Measurements from ENCODE around the gene SLC6A11.

The SLC6A11 gene
- 0 reads per million in 9 experiments for total RNA-seq

DNA sequence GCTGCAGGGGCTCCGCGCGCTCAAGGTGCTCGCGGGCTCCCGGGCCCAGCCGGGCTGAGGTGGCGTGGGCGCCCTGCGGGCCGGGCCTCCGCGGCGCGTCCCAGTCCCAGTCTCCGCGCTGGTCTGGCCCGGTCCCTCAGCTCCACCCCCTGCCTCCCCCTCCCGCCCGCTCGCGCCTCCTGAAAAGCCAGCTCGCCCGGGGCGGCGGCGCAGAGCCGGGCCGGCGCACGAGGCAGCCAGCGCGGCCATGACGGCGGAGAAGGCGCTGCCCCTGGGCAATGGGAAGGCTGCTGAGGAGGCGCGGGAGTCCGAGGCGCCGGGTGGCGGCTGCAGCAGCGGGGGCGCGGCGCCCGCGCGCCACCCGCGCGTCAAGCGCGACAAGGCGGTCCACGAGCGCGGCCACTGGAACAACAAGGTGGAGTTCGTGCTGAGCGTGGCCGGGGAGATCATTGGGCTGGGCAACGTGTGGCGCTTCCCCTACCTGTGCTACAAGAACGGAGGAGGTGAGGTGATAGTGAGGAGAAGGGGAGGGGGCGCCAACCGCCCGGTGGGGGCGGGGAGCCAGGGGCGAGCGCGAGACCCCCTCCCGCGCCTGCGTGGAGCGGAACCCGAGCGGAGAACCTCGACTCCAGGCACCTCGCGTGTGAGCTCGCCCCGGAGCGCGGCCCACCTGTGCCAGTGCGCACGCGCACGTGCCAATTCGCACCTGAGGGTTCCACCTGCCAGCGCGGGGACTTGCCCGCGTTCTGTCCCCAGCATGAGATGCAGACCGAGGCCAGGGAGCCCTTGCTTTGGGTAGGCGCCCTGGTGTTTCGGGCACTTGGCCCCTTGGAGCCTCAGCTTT, at the start of gene SLC6A11:
Gene SLC6A11, plus strand, starts transcription at position 210 of the 844 bp plus-strand sequence. Its CDS starts 38 bp downstream, at position 248.
- no peaks in the 10 kb centered on the region for H3K36me3 Mint-ChIP-seq (ENCODE audit: insufficient read depth)
- DNase-seq (no peak), ATAC-seq (replicated peaks) (no peak)
- no peaks in the 10 kb centered on the region for H3K9me3 Mint-ChIP-seq
- H3K27ac Mint-ChIP-seq, result no peak within 1 kb of the TSS
- peaks cover 22 to 63% of the 10 kb centered on the region in 2 donors for H3K27me3 Mint-ChIP-seq
- H3K4me3 Mint-ChIP-seq, result no peak within 1 kb of the TSS
- H3K4me1 Mint-ChIP-seq (ENCODE audit: low read depth in 2 of 2), result no peaks in the 10 kb centered on the region

DNA sequence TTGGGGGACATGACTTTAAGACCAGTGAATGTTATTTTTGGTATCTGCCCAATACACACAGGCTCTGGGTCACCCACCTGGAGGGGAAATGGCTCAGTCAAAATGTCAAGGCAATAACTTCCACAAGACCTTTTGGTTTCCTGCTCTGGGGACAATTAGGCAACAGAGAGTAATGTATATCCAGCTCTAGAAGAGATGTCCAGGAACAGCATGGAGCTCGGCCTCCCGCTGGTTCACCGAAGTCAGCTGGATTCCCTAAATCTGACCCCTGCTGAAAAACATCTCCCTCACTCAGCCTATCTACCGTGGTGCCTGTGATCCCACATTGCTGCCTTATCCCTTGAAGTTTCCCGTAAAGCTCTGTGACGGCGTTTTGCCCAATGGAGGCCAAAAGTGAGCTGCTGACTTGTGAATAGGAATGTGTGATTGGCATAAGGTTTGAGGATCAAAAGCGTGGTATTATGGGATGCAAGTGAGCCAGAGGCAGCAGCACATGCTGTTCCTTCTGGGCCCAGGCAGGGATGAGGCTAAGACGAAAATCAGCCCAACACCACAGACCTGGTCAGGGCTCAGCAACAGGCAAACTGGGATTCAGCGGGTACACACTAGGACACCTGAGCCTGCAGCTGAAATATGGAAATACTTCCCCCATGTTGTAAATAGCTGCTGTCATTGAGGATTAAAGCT, 47.2 kb upstream of the SLC6A11 start:
- no peaks in the 10 kb centered on the region for H3K9me3 Mint-ChIP-seq
- no peak overlapping the region for H3K27ac Mint-ChIP-seq
- no peak for ATAC-seq (replicated peaks)
- no peaks in the 10 kb centered on the region for H3K36me3 Mint-ChIP-seq (ENCODE audit: insufficient read depth)
- peaks cover 50 to 90% of the 10 kb centered on the region in 2 donors for H3K27me3 Mint-ChIP-seq
- DNase-seq, result no peak
- no peaks in the 10 kb centered on the region for H3K4me1 Mint-ChIP-seq (ENCODE audit: low read depth in 2 of 2)
- no peak overlapping the region for H3K4me3 Mint-ChIP-seq

DNA sequence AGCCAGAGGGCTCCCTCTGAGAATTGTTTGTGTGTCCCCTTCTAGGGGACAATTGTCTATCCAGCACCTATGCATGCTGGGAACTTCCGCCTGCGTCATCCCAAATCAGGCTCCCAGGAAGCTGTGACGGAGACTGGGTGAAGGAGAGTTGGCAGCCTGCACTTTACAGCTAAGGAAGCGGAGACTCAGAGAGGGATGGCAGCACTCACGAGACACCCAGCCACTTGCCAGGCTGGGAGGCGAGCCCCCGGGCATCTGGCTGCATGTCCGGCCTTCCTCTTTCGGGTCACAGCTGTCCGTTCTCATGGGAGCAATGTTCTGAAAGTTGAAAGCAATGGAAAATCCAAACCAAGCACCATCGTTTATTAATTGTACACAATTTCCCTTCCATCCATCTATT, 45.5 kb upstream of the SLC6A11 start:
- no peaks in the 10 kb centered on the region for H3K36me3 Mint-ChIP-seq (ENCODE audit: insufficient read depth)
- ATAC-seq (replicated peaks), result no peak
- peaks cover 44 to 90% of the 10 kb centered on the region in 2 donors for H3K27me3 Mint-ChIP-seq
- H3K9me3 Mint-ChIP-seq, result no peaks in the 10 kb centered on the region
- H3K4me1 Mint-ChIP-seq (ENCODE audit: low read depth in 2 of 2), result no peaks in the 10 kb centered on the region
- no peak overlapping the region for H3K27ac Mint-ChIP-seq
- no peak for DNase-seq
- H3K4me3 Mint-ChIP-seq, result no peak overlapping the region

DNA sequence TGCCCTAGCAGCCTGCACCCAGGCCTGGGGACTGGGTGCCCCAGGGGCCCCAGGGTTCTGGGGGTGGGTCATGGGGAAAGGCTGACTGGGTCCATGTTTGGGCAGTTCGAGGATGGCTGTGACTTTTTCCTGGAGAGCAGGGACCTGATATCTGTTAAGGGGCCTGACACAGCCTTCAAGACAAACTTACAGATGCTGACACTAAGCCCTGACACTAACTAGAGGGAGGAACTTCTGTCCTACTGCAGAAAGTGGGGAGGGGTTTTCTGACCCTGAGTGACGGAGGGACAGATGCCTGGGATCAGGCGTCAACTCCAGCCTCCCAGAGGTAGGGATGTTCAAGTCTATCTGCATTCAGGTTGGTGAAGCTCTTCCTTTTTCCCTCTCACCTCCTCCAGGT, 45.0 kb upstream of the SLC6A11 start:
- H3K4me1 Mint-ChIP-seq (ENCODE audit: low read depth in 2 of 2), result no peaks in the 10 kb centered on the region
- H3K4me3 Mint-ChIP-seq, result no peak overlapping the region
- H3K36me3 Mint-ChIP-seq (ENCODE audit: insufficient read depth), result no peaks in the 10 kb centered on the region
- H3K27ac Mint-ChIP-seq, result no peak overlapping the region
- H3K27me3 Mint-ChIP-seq, result peaks cover 40 to 87% of the 10 kb centered on the region in 2 donors
- ATAC-seq (replicated peaks), result no peak
- DNase-seq, result no peak
- H3K9me3 Mint-ChIP-seq, result no peaks in the 10 kb centered on the region

DNA sequence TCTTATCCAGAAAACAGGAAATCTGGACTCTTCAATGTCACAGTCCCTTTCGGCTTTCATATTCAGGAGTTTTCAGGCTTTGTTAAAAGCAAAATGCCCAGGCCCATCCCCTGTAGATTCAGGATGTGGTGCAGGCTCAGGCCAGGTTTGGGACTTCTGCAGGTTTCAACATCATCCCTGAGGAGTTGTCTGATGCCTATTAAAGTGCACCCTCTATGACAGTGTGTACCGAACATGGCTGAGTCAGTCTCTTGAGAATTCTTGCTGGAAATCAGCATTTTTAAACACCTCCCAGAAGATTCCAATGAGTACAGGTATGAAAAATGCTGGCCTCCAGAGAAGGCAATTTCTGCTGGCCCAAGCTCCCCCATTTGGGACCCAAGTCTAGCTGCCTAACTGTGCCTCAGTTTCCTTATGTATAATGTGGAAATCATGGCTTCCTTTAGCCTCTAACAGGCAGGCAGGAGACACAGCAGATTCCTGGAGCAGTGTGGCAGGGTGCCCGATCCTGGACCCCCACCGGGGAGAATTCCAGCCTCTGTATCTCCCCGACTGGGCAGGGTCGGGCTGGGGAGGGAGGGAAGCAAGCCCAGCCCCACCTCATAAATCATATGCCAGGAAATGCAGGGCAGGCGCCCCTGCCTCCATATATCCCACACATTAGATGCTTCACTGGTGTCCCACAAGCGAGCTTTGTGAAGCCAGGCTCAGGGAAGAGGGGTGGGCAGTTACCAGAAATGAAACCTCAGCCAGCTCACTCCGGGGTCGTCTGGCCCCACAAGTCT, 44.4 kb upstream of the SLC6A11 start:
- ATAC-seq (replicated peaks) (no peak), DNase-seq (no peak)
- Mint-ChIP-seq H3K9me3 (no peaks in the 10 kb centered on the region), H3K4me3 (no peak overlapping the region), H3K36me3 (ENCODE audit: insufficient read depth) (no peaks in the 10 kb centered on the region), H3K27ac (no peak overlapping the region), H3K4me1 (ENCODE audit: low read depth in 2 of 2) (no peaks in the 10 kb centered on the region), H3K27me3 (peaks cover 37 to 80% of the 10 kb centered on the region in 2 donors)

DNA sequence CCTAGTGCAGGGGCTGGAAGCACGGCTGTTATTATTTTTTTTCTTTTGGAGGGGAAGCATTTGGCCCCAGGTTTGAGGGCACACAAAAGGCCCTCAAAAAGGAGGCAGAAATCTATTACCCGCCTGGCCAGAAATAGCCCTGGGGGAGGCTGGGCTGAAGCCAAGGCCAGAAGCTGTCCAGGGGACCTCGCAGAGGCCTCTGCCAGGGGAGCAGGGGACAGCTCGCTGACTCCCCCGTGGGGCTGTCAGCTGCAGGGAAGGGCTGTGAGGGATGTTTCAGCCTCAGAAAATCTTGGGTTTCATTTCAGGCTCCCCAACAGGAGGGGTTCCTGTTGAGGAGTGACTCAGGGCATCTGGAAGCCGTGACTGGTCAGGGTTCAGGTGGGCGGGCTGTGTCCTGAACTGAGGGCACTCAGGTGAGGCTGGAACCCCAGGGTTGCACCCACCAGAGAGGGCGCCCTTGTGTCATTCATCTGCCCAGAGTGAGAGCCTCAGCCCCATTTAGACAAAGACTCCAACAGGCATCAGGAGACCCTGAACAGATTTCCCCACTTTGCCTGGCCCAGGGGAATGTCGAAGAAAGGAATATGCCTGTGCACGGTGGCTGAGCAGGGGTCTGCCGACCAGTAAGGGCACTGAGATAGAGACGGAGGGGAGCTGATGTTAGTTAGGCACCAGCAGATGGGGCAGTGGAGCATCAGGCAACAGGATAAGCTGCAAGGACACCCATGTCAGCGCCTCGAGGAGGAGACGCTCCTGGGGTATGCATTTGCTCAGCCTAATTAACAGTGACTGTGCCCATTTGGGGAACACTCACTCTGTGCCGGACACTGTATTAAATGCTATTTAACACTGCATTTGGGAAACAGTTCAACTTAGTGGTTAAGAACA, 43.5 kb upstream of the SLC6A11 start:
- Mint-ChIP-seq H3K4me1 (ENCODE audit: low read depth in 2 of 2) (no peaks in the 10 kb centered on the region), H3K4me3 (no peak overlapping the region), H3K9me3 (no peaks in the 10 kb centered on the region), H3K27me3 (peaks cover 34 to 73% of the 10 kb centered on the region in 2 donors), H3K27ac (no peak overlapping the region), H3K36me3 (ENCODE audit: insufficient read depth) (no peaks in the 10 kb centered on the region)
- DNase-seq, result no peak
- no peak for ATAC-seq (replicated peaks)

DNA sequence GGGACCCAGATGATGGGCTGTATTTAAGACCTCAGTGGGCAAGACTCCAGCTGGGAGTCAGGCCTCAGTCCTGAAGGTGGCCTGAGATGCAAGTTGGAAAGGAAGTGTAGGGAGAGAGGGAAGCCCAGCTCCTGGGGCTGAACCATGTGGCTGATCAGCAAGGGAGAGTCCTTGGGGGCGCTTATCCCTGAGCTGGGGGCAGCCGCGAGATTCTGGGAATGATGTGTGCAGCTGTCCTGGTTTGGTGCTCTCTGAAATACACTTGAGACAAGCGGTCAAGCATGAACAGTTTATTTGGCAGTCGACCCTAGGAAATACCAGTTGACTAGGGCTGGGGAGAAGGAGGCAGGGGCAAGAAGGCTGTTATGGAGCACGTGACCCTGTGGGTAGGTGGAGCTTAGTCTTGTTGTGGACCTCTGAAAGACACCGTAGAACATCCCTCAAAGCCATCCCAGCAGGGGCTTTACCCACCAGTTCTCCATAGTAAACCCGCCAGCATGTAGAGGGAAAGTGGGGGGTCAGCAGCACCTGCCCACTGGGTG, 41.8 kb upstream of the SLC6A11 start:
- ATAC-seq (replicated peaks) (no peak), DNase-seq (no peak)
- Mint-ChIP-seq H3K27me3 (peaks cover 28 to 74% of the 10 kb centered on the region in 2 donors), H3K27ac (no peak overlapping the region), H3K9me3 (no peaks in the 10 kb centered on the region), H3K4me3 (no peak overlapping the region), H3K36me3 (ENCODE audit: insufficient read depth) (no peaks in the 10 kb centered on the region), H3K4me1 (ENCODE audit: low read depth in 2 of 2) (no peaks in the 10 kb centered on the region)

DNA sequence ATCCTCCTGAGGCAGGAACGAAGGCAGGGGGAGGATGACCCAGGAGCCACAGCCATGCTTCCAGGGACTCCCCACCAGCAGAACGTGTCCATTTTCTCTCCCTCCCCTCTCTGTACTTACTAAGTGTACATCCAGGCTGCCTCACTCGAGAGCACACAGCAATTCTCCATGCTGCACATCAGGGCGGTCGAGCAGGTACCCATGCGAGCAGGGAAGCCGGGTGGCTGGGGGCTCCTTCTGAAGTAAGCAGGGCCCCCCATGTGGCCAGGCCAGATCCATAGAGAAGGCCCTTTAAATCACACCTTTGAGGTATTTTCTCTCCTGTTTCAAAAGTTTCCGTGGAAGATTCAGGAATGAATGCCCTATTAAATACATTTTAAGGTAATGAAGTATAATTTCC, 41.2 kb upstream of the SLC6A11 start:
- no peak overlapping the region for H3K27ac Mint-ChIP-seq
- H3K9me3 Mint-ChIP-seq, result no peaks in the 10 kb centered on the region
- peaks cover 29 to 74% of the 10 kb centered on the region in 2 donors for H3K27me3 Mint-ChIP-seq
- ATAC-seq (replicated peaks) (no peak), DNase-seq (no peak)
- no peaks in the 10 kb centered on the region for H3K36me3 Mint-ChIP-seq (ENCODE audit: insufficient read depth)
- no peaks in the 10 kb centered on the region for H3K4me1 Mint-ChIP-seq (ENCODE audit: low read depth in 2 of 2)
- H3K4me3 Mint-ChIP-seq, result no peak overlapping the region

DNA sequence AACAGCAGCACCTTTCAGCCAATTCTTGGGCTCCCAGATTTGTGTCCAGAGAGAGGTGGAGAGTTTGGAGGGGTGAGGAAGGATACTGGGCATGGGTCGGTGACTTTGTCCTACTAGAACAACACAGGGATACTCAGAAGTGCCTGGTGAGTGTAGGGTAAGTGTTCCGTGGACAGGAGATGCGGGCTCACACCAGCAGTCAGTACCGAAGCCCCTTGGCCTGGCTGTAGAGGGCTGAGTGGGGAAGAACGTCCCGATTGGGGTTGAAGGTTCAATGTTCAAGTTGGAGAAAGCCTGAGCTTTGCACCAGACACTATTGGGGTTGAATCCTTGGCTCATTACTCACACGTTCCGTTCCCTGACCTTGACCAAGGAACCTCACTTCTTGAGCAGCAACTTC, 40.8 kb upstream of the SLC6A11 start:
- no peaks in the 10 kb centered on the region for H3K4me1 Mint-ChIP-seq (ENCODE audit: low read depth in 2 of 2)
- DNase-seq (no peak), ATAC-seq (replicated peaks) (no peak)
- no peaks in the 10 kb centered on the region for H3K9me3 Mint-ChIP-seq
- peaks cover 29 to 74% of the 10 kb centered on the region in 2 donors for H3K27me3 Mint-ChIP-seq
- H3K27ac Mint-ChIP-seq, result no peak overlapping the region
- no peak overlapping the region for H3K4me3 Mint-ChIP-seq
- no peaks in the 10 kb centered on the region for H3K36me3 Mint-ChIP-seq (ENCODE audit: insufficient read depth)

DNA sequence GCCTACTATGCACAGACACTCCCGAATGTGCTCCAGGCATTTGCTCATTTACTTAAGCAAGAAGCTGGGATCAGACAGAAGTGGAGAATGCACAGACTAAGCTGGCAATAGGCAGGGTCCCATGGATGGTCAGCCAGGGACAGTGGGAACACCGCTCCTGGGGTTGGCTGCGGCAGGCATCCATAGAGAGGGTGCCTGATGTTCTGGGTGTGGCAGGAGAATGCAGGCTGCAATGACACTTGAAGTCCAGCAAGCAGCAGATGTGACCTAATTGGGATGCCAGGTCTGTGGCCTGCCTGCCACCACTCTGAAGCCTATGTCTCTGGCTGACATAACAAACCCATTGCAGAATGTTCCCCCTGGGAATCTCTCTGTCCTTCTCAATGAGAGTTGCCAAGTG, 40.2 kb upstream of the SLC6A11 start:
- H3K4me3 Mint-ChIP-seq, result no peak overlapping the region
- ATAC-seq (replicated peaks) (no peak), DNase-seq (no peak)
- no peaks in the 10 kb centered on the region for H3K36me3 Mint-ChIP-seq (ENCODE audit: insufficient read depth)
- H3K4me1 Mint-ChIP-seq (ENCODE audit: low read depth in 2 of 2), result no peaks in the 10 kb centered on the region
- no peaks in the 10 kb centered on the region for H3K9me3 Mint-ChIP-seq
- no peak overlapping the region for H3K27ac Mint-ChIP-seq
- peaks cover 29 to 74% of the 10 kb centered on the region in 2 donors for H3K27me3 Mint-ChIP-seq

DNA sequence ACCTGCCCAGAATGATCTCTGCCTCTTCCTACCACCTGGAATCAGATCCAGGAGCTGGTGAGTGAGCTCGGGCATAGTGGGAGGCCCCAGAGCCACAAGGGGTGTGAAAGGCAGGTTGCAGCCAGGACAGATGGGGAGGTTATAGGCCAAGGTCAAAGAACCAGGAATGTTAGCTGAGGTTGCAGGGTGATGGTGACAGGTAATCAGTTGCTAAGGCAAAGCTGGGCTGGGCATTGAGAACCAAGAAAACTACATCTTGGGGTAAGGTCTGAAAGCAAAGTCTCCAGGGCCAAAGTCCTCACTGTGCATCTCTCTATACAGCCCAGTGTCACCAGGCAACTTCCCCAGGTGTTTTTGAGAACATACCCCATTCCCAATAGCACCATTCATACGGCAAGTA, 38.4 kb upstream of the SLC6A11 start:
- Mint-ChIP-seq H3K9me3 (no peaks in the 10 kb centered on the region), H3K27me3 (peaks cover 31 to 75% of the 10 kb centered on the region in 2 donors), H3K4me1 (ENCODE audit: low read depth in 2 of 2) (no peaks in the 10 kb centered on the region), H3K4me3 (no peak overlapping the region), H3K36me3 (ENCODE audit: insufficient read depth) (no peaks in the 10 kb centered on the region), H3K27ac (no peak overlapping the region)
- ATAC-seq (replicated peaks), result no peak
- no peak for DNase-seq

DNA sequence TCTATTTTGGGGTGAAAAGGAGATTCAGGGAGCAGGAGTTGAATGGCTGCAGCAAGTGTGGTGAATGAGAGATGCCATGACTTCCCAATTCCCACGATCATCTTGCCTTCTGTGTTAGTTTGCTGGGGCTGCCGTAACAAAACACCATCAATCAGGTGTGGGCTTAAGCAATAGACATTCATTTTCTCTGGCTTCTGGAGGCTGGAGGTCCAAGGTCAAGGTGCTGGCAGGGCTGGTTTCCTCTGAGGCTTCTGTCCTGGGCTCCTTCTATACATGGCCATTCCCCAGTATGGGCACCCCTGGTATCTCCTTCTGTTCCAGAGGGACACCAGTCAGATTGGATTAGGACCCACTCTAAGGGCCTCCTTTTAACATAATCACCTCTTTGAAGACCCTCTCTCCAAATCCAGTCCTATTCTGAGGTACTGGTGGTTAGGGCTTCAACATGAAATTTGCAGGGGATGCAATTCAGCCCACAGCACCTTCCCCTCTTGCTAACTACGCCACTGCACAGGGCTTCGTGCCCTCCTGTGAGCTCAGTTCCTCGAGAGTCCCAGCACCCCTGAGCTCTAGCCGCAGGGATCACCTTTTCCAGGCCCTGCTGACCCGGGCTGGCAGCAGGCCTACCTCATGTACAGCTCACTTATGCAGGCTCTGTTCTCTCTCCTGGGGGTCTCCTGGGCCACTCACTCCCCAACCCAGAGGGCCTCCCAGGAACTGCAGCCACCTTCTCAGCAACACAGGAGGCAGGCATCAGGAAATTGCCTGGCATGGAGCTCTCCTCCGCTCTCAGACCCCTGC, 37.3 kb upstream of the SLC6A11 start:
- H3K36me3 Mint-ChIP-seq (ENCODE audit: insufficient read depth), result no peaks in the 10 kb centered on the region
- no peak overlapping the region for H3K4me3 Mint-ChIP-seq
- no peak overlapping the region for H3K27ac Mint-ChIP-seq
- DNase-seq, result no peak
- H3K4me1 Mint-ChIP-seq (ENCODE audit: low read depth in 2 of 2), result no peaks in the 10 kb centered on the region
- peaks cover 37 to 72% of the 10 kb centered on the region in 2 donors for H3K27me3 Mint-ChIP-seq
- H3K9me3 Mint-ChIP-seq, result no peaks in the 10 kb centered on the region
- ATAC-seq (replicated peaks), result no peak
